DOHH2 (cell line): ENCODE data around the gene PHF20.

ENCODE experiments used
- H3F3A ChIP-seq: fragments of 200-600 bp; sonication (generic), shearing (Covaris generic); 2 replicates; pipeline ENCODE4 v1.6.0; 2016; ENCODE audit warnings: antibody characterized with exemption, mild to moderate bottlenecking; ENCODE audit not compliant: control insufficient read depth, insufficient read depth
- H3K27ac ChIP-seq: fragments of 200-600 bp; sonication (generic); 2 replicates; pipeline ENCODE4 v1.5.1; 2014; ENCODE audit warnings: low read depth, mild to moderate bottlenecking, low read length, moderate library complexity
- H3K27me3 ChIP-seq: fragments of 200-600 bp; sonication (generic); 2 replicates; pipeline ENCODE4 v1.6.1; 2014; ENCODE audit warnings: mild to moderate bottlenecking, low read length, mixed read lengths; ENCODE audit not compliant: control insufficient read depth
- H3K36me3 ChIP-seq: fragments of 200-600 bp; sonication (generic); 2 replicates; pipeline ENCODE4 v1.6.1; 2014; ENCODE audit warnings: mild to moderate bottlenecking, low read length, moderate library complexity, mixed read lengths; ENCODE audit not compliant: control insufficient read depth
- H3K4me1 ChIP-seq: fragments of 200-600 bp; sonication (generic); 2 replicates; pipeline ENCODE4 v1.6.1; 2014; ENCODE audit warnings: mild to moderate bottlenecking, low read length, mixed read lengths; ENCODE audit not compliant: control insufficient read depth
- H3K4me2 ChIP-seq: fragments of 200-600 bp; sonication (generic); 2 replicates; pipeline ENCODE4 v1.6.0; 2014; ENCODE audit warnings: mild to moderate bottlenecking, low read length, moderate library complexity
- H3K4me3 ChIP-seq: fragments of 200-600 bp; sonication (generic); 2 replicates; pipeline ENCODE4 v1.5.1; 2014; ENCODE audit warnings: mild to moderate bottlenecking, low read length, mixed read lengths
- H3K79me2 ChIP-seq: fragments of 200-600 bp; sonication (generic); 2 replicates; pipeline ENCODE4 v1.6.1; 2014; ENCODE audit warnings: mild to moderate bottlenecking, low read length, mixed read lengths; ENCODE audit not compliant: control insufficient read depth
- H3K9me2 ChIP-seq: fragments of 200-600 bp; sonication (generic); replicated peaks from 2 replicates; pipeline ENCODE4 v1.6.1; 2014; ENCODE audit warnings: mild to moderate bottlenecking, low read length, mixed read lengths; ENCODE audit not compliant: control insufficient read depth
- H3K9me3 ChIP-seq: fragments of 200-600 bp; sonication (generic); 2 replicates; pipeline ENCODE4 v1.6.1; 2014; ENCODE audit warnings: antibody characterized with exemption, low read length, mixed read lengths; ENCODE audit not compliant: control insufficient read depth, insufficient read depth
- H4K20me1 ChIP-seq: fragments of 200-600 bp; sonication (generic); 2 replicates; pipeline ENCODE4 v1.6.0; 2014; ENCODE audit warnings: low read depth, mild to moderate bottlenecking, antibody characterized with exemption, low read length, moderate library complexity; ENCODE audit not compliant: control insufficient read depth, insufficient read depth
- EZH2phosphoT487 ChIP-seq: fragments of 200-600 bp; sonication (generic); IDR thresholded peaks from 2 replicates; pipeline ENCODE4 v1.6.1; 2017; ENCODE audit warnings: borderline replicate concordance, mild to moderate bottlenecking, antibody characterized with exemption, low read length, moderate library complexity, mixed read lengths
- TF ChIP-seq, protein P1 (sequence below): fragments of 200-600 bp; sonication (generic); IDR thresholded peaks from one replicate; pipeline ENCODE4 v1.5.1; 2014; ENCODE audit warnings: antibody characterized with exemption, mild to moderate bottlenecking, low read depth, low read length; ENCODE audit not compliant: poor library complexity, severe bottlenecking

The PHF20 gene

GRCh38 chr20:35771367-35771688 lies 487 bp upstream of the PHF20 start:
- peak overlapping the region; percentile 79 for H3K4me3 ChIP-seq
- peak overlapping the region; percentile 53 for H3K4me2 ChIP-seq
- H3K36me3 ChIP-seq: peaks cover 30% of the 10 kb centered on the region
- H3F3A ChIP-seq: peaks cover 12% of the 10 kb centered on the region
- peaks cover 46% of the 10 kb centered on the region for H3K4me1 ChIP-seq
- no peaks in the 10 kb centered on the region for H3K27me3 ChIP-seq
- H4K20me1 ChIP-seq: no peaks in the 10 kb centered on the region
- H3K27ac ChIP-seq: no peak overlapping the region
- no peak for TF ChIP-seq EZH2phosphoT487
- TF ChIP-seq, protein P1, sequence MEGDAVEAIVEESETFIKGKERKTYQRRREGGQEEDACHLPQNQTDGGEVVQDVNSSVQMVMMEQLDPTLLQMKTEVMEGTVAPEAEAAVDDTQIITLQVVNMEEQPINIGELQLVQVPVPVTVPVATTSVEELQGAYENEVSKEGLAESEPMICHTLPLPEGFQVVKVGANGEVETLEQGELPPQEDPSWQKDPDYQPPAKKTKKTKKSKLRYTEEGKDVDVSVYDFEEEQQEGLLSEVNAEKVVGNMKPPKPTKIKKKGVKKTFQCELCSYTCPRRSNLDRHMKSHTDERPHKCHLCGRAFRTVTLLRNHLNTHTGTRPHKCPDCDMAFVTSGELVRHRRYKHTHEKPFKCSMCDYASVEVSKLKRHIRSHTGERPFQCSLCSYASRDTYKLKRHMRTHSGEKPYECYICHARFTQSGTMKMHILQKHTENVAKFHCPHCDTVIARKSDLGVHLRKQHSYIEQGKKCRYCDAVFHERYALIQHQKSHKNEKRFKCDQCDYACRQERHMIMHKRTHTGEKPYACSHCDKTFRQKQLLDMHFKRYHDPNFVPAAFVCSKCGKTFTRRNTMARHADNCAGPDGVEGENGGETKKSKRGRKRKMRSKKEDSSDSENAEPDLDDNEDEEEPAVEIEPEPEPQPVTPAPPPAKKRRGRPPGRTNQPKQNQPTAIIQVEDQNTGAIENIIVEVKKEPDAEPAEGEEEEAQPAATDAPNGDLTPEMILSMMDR: no peak
- H3K79me2 ChIP-seq: peaks cover 41% of the 10 kb centered on the region
- H3K9me2 ChIP-seq: no peaks in the 10 kb centered on the region
- H3K9me3 ChIP-seq: peaks cover 5% of the 10 kb centered on the region; the same call in 1 of the 2 replicates

DNA sequence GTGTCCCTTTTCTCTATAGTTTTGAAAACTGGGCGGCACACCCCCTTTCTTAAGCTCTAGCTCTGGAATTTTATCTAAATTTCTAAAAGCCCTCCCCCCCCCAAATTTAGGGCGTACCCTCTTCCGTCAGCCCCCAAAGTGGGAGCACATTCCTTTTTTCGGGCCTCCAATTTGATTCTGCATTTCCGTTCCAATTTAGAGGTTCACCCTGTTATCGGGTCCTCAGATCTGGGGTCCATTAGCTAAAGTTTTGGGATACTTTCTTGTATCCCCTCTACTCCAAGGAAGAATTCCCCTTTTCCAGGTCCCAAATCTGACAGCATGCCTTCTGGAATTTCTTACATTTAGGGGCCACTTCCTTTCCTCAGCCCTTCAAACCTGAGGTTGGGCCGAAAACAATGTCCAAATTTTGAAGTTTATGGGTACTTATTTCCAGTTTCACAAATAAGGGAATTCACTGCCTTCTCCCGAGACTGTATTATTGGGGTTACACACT lies 796 bp downstream of the PHF20 start:
- Histone ChIP-seq H3K27me3 (no peaks in the 10 kb centered on the region), H4K20me1 (no peaks in the 10 kb centered on the region), H3K27ac (peak overlapping the region; percentile 36), H3K4me2 (peak overlapping the region; percentile 97), H3K9me3 (peaks cover 5% of the 10 kb centered on the region; the same call in 1 of the 2 replicates), H3K4me3 (peak overlapping the region; percentile 79), H3K36me3 (peaks cover 38% of the 10 kb centered on the region), H3K4me1 (peaks cover 45% of the 10 kb centered on the region), H3F3A (peaks cover 12% of the 10 kb centered on the region), H3K79me2 (peaks cover 54% of the 10 kb centered on the region), H3K9me2 (no peaks in the 10 kb centered on the region)
- TF ChIP-seq, protein P1: no peak
- no peak for TF ChIP-seq EZH2phosphoT487

- Histone ChIP-seq H3K4me1 (peaks cover 38% of the 10 kb centered on the region), H3K27me3 (no peaks in the 10 kb centered on the region), H3K27ac (0 out of 2 replicates have a peak overlapping the region, but pooled peaks have one; percentile 36), H3K9me2 (no peaks in the 10 kb centered on the region), H3K9me3 (peaks cover 5% of the 10 kb centered on the region; the same call in 1 of the 2 replicates), H3F3A (peaks cover 11% of the 10 kb centered on the region), H3K4me3 (peak overlapping the region; percentile 79), H3K4me2 (peak overlapping the region; percentile 97), H3K79me2 (peaks cover 59% of the 10 kb centered on the region), H3K36me3 (peaks cover 38% of the 10 kb centered on the region), H4K20me1 (no peaks in the 10 kb centered on the region)
- TF ChIP-seq EZH2phosphoT487: no peak
- TF ChIP-seq, protein P1: no peak
Measured at GRCh38 chr20:35773154-35773751, 1.4 kb downstream of the PHF20 start.
